Activated CD8-positive, alpha-beta memory T cell treated with anti-CD3 and anti-CD28 coated beads, Interleukin-2, amount 50 U/mL, for 48 hours (primary cell): Measurements from ENCODE around the gene NBEA.
A peak's percentile ranks its signal among the peaks of the same experiment; 100 is the strongest.
"Not testable (repeated sequence)": the region's sequence is repeated elsewhere in the genome, so short reads cannot be mapped to it uniquely, and the experiment has no call there.

ENCODE experiments used
- DNase-seq: peaks from one replicate; pipeline ENCODE4 v3.0.0-alpha.2; 2020

NBEA gene

GRCh38 chr13:34941835-34942731 lies at the start of gene NBEA:
TSS of gene NBEA (plus strand) at chr13:34942270. CDS start at chr13:34942821, 551 bp downstream.
- DNase-seq, result peak; percentile 89

DNA sequence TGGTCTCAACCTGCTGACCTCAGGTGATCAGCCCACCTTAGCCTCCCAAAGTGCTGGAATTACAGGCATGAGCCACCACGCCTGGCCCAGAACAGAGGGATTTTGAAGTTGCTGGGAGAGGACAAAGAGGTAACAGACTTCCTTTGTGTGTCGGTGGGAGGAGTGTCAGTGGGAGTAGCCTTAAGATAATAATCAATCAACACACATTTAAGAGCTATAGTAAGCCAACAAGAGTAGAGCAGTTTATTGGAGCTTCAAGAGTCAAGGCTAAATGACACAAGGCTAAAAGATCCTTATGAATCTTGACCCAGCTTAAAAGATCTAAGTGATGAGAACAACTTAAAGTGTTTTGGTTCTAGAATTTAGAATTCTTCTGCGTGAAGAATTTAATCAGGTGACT lies 47.3 kb upstream of the NBEA start:
- no peak for DNase-seq

DNA sequence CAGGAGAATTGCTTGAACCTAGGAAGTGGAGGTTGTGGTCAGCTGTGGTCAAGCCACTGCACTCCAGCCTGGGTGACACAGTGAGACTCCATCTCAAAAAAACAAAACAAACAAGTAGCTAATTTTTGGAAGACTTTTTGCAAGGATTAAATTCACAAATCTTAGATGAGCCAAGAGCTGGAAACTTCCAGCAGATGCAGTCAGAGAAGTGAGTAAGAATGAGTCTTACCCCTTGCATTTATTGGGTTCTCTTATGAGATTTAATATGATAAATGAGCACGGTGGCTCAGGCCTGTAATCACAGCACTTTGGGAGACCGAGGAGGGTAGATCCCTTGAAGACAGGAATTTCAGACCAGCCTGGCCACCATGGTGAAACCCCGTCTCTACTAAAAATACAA lies 44.9 kb upstream of the NBEA start:
- no peak for DNase-seq

GRCh38 chr13:34899888-34900287 lies 42.2 kb upstream of the NBEA start:
- no peak for DNase-seq

DNA sequence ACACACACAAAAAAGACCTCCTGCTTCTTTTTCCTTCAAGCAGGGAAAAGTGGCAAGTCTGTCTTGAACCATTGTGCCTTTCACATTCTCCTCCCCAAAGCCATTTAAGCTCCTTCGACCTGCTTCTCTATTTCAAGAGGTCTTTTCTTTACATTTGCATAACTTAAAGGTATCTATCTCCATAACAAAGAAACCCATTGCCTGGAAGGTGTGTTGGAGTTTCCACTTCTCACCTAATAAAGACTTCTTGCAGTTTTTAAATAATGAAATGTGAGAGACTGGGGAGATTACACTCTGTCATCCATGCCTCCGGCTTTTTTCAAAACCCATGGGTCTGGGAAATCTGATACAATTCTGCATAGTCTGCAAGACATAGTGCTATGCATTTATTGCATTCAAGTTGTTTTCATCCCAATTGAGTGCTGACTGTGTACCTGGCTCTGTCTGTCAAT lies 41.8 kb upstream of the NBEA start:
- no peak for DNase-seq

- no peak for DNase-seq
These were observed 40.5 kb upstream of the NBEA start for GRCh38 chr13:34901572-34901971.

DNA sequence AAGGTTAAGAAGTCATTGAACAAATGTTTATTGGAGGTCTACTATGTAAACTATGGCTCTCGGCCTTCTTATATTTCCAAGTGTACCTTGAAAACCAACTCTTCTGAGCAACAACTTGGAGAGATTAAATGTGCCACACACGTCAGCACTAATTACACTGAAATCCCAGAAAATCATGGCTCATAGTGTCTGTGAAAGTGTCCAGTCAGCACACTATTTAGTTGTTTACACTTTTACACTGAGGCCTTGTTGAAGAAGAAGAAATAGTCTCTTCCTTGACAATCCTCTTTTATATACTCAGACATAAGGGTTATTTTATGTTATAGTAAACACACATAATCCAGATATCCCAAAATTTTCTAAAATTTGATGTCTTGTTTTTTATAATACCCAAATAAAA lies 30.9 kb upstream of the NBEA start:
- no peak for DNase-seq

- DNase-seq, result no peak
These were observed 29.0 kb upstream of the NBEA start for GRCh38 chr13:34913040-34913439.

DNA sequence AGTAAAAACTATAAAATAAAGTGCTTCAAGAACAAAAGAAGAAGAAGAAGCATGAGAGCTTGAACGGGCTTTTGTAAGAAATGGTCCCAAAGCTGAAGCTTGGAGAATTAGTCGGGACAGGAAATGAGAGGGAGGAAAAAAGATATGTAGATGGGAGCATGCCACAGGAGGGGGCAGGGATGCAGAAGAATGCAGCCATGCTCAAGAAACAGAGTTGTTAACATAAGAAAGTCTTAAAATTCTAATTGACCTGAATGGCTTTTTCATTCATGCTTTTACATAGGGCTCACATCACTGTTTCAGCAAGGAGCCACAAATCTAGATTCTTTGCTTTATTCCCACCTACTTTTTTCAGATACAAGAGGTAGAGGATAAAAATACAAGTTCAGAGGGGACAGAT lies 27.7 kb upstream of the NBEA start:
- no peak for DNase-seq

DNA sequence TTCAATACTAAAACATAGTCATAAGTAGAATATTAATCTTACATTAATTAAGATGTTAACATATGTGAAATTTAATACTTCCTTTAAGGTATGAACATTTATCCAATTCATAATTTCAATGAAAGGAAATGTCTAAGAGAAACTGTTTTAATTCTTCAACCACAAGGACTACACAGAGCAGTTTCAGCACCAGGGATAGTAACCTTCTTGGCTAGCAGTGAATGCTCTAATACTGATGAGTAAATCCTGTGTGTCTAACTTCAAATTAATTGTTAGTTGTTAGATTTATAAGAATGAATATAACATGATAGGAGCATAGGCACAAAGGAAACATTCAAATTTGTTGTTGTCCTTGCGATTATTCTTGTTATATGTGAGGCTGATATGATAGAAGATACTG lies 15.6 kb upstream of the NBEA start:
- no peak for DNase-seq

- not testable (repeated sequence) for DNase-seq
These were observed 13.4 kb upstream of the NBEA start for GRCh38 chr13:34928676-34929075.

- DNase-seq, result no peak
These were observed 10.5 kb upstream of the NBEA start for GRCh38 chr13:34931572-34931971.

DNA sequence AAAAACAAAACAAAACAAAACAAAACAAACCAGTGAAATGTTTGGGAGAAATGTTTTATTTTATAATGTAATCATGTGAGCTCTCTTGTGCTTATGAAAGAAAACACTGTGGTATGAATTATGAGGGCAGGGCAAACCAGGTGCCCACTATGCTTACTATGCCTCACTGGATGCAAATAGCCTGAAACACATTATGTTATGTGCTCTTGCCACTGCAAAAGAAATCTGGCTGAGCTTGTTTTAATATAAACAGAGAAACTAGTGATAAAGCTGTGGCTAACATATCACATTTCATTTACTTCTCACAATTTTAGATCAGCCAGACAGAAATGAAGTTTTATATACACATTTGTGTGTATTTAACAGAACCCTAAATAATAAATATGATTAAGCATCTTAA lies 8.7 kb upstream of the NBEA start:
- no peak for DNase-seq

DNA sequence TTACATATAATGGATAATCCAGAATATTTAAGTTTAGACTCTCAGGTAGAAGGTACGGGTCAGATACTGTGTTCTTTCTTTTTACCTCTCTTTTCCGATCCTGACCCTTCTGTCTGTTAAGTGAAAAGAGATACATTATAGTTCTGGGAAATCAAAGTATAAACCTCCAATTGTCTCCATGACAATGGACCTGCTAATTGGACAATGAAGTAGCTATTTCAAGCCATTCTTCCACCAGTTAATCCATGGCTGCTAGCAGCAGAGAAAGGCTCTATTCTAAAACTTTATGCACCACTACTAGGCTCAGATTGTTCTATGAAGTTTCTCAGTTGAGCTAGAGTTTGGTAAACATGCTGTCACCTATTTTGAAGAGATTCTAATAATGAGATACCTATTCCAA lies 8.3 kb upstream of the NBEA start:
- no peak for DNase-seq

- DNase-seq, result no peak
These were observed 6.2 kb upstream of the NBEA start for GRCh38 chr13:34935841-34936240.

- no peak for DNase-seq
These were observed 2.3 kb upstream of the NBEA start for GRCh38 chr13:34939771-34940170.

GRCh38 chr13:34941436-34941834 lies 635 bp upstream of the NBEA start:
- no peak for DNase-seq

DNA sequence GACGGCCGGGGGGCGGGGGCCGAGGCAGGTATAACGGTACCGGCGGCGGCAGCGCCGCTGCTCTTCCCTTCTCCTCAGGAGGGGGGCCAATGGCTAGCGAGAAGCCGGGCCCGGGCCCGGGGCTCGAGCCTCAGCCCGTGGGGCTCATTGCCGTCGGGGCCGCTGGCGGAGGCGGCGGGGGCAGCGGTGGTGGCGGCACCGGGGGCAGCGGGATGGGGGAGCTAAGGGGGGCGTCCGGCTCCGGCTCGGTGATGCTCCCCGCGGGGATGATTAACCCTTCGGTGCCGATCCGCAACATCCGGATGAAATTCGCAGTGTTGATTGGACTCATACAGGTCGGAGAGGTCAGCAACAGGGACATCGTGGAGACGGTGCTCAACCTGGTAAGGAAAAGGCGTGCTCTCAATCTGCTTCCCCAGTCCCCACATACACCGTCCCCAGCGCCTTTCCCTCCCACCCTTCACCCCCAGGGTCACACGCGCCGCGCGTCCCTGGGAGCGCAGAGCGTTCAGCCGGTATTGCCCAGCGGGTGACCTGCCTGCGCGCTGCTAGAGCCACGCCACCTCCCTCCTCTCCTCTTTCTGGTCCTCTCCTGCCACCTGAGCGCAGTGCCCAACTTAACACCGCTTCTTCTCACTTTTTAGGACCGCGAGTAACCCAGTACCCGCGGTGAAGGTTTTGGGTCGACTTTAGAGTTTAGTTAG lies 814 bp downstream of the NBEA start:
- peak; percentile 53 for DNase-seq

DNA sequence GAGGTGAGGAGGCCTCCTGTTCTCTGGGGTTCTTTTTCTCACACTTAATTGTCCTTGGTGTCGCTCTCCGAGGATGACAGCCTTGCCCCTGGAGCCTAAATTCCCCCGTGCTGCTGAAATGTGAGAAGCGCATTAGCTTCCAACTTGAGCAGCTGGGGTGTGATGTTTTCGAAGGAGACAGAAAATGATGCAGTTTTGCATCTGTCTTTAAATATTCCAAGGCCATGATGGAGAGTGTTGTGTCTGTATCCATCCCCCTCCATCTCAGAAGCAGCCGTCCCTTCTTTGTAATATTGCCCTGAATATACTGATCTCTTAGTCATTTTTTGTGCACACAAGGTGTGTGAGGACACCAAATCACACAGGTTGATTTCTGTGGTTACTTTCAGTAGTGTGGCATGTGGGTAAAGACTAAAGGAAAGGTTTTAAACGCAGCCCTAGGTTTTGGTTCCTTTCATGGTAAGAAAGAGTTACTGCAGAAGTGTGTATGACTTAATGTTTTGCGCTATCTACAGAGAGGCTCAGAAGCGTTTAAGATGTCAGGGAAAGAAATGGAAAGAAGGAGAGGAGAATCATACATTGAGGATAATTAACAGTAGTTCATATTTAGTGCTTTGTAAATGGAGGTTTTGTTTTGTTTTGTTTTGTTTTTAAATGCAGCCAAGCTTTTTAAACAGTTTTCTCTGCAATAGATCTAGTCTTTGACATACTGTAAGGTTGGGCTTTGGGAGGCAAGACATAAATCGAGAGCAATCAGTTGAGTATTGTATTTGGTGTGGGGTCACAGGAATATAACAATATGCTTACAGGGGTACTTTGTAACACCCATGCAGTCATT lies 1.6 kb downstream of the NBEA start:
- DNase-seq, result no peak

- no peak for DNase-seq
These were observed 2.2 kb downstream of the NBEA start for GRCh38 chr13:34944274-34944634.

GRCh38 chr13:34944751-34945150 lies 2.7 kb downstream of the NBEA start:
- no peak for DNase-seq

GRCh38 chr13:34951528-34951927 lies 9.5 kb downstream of the NBEA start:
- no peak for DNase-seq

DNA sequence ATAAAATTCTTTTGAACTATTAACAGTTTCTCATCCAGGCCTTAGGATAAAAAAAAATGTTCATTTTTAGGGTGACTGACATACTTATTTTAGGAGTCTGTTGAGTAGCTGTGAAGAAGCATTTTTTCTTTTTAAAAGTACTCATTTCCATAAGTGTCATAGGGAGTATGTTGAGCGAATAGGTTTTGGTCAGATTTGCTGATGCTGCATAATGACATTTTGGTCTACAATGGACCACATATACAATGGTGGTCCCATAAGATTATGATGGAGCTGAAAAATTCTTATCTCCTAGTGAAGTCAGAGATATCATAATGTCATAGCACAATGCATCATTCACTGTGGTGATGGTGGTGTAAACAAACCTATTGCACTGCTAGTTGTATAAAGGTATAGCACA lies 17.4 kb downstream of the NBEA start:
- no peak for DNase-seq
